HG03558 (cell line): ENCODE data around the gene CRAT.

Experiments
- ATAC-seq: cut with Tn5 transposase; IDR thresholded peaks from one replicate; pipeline ENCODE4 v1.9.1; 2021; ENCODE audit warnings: moderate number of reproducible peaks; ENCODE audit not compliant: unreplicated experiment; ENCODE audit errors: extremely low read depth

CRAT gene

DNA sequence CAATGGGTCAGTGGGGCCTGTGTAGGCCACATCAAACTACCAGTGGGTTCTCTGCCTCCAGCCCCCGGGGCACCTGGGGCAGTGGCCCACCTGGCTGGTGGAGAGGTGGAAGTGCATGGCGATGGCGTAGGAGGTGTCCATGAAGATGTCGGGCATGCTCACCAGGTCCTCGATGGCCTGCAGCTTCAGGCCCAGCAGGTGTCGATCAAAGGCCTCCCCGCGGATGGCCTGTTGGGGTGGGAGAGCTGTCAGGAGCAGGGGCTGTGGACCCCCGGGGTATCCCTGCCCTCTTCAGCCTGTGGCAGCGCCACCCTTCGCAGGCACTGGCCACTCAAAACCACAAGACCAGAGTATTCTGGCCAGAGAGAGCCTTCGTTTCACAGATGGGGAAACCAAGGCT lies 14.7 kb downstream of the CRAT start:
- ATAC-seq, result no peak

DNA sequence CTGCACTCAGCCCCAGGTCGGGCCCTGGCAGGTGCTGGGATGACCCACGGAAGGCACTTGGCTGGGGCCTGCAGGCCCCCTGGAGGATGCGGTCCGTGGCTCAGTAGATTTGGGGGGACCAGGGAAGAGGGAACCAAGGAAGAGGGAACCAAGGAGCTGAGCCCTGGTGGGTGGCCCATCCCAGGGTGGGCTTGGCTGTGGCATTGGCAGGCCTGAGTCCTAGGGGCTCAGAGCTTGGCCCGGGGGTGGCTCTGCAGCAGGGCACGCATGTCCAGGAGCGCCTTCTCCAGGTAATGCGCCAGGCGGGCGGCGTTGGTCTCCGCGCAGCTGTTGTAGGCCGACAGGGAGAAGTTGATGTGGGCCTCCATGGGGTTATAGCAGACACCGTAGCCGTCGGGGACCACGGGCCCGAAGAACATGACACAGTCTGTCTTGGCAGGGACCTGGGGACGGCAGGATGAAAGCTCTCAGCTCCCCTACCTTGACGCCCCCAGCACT lies 15.4 kb downstream of the CRAT start:
- no peak for ATAC-seq

DNA sequence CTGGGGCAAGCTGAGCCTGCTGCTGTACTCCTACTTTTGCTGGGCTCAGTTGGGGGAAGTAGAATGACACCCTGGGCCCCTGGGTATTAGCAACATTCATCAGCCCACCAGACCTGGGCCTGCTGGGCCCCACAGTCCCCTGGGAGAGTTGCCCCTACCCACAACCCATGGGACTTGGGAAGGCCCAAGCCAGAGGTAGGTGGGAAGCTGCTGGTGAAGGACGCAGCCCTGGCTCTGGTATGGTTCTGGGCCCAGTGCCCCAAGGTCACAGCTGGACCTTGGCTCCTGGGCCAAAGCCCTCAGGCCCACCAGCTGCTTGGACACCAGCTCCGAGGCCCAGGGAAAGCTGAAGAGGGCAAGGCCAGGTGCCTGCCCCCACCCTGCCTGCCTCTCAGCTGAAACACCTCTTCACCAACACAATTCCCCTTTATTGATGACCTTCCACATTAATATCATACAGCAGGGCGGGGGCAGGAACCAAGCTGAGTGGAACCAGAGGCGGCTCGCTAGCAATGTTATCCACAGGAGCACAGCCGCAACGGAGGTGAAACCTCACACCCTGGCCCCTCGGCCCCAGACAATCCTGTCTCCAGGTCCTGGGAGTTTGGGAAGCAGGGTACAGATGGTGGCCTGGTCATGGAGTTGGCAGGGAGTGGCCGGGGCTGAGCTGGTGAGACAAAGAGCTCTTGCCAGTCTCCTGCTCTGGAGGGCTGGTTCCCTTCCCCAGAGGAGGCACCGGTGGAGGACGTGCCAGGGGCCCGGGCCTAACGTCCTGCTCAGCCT lies 16.0 kb downstream of the CRAT start:
- ATAC-seq, result no peak

DNA sequence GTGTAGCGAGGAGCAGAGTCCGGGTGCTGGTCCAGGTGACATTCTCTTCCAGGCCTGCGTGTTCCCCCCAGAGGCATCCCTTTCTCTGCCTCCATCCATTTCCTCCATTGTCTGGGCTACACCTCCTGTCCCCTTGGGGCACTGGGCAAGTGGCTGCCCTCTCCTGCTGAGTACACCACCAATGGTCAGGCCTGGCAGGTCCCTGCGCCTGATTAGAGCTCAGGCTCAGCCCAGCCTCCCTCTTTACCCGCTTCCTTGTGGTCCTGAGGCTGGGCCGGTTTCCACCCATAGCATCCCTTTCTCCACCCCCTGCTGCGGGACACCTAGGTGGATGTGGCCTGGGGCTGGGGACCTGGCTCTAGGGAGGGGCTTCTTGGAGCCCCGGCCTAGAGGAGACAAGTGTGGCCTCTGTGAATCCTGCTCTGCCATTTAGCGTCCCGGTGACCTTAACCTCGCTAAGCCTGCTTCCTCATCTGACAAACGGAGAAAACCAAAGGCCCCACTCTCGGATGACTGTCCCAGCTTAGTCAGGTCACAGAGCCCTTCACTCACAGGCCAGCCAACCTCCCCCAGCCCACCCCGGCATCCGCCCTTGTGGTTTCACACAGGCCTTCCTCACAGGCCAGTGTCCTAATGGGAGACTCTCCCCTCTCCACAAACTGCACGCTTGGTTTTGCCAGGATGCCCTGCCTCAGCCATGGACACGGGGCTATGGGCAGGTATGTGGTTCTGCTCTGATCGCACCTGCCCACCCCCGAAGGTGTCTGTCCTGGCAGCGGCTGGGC lies 16.8 kb downstream of the CRAT start:
- ATAC-seq, result no peak

DNA sequence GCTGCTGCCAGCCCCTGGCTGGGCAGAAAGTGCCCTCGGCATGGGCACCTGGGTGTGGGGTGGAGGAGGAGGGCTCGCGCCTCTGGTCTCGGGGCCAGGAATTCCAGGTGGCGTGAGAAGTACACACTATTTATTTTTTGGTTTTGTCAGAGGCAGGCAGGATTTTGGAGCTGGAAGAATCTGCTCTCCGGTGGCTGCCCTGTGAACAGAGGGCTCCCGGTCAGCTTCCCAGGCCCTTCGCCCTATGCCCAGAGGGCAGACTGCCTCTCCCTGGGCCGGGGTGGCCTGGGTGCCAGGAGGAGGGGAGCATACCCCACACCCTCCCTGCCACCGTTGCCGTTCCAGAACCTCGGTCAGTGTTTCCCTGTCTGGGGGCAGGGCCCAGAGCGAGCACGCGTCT lies 21.3 kb downstream of the CRAT start:
- no peak for ATAC-seq

DNA sequence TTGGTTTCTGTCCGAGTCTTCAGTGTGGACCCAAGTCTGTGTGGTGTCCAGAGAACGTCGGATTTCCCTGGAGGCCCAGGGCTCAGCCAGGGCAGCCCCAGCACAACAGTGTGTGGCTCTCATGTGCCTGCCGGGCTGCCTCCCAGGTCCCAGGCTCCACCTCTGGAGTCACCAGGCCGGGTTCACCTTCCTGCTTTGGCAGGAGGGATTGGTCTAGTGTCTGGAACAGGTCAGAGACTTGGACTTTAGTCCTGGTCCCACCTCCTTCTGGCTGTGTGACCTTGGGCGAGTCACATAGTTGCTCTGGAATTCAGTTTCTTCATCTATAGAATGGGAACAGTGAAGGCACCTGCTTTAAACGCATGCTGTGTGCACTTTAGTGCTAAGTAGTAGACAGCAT lies 26.5 kb downstream of the CRAT start:
- ATAC-seq, result no peak

DNA sequence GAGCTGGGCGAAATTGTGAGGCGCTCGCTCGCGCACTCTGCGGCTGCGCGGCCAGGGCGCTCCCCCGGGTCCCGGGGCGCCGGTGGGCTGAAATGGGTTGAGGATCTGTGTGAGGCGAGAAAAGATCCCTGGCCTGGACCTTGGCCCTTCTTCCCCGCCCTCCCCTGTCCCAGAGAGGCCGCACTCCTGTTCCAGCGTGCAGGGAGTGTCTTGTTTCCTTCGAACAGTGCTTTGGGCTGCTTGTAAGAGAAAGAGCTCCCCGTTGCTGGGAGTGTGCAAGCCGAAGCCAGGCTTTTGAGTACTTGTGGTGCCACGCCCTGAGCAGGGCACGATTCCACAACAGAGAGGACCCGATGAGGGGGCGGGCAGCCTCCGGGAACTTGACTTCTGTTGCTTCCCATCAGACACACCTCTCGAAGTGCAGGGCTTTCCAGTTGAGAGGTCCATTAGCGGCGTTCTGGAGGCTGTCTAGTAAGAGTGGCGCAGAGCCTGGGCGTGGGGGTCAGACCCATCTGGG lies 29.1 kb downstream of the CRAT start:
- no peak for ATAC-seq

DNA sequence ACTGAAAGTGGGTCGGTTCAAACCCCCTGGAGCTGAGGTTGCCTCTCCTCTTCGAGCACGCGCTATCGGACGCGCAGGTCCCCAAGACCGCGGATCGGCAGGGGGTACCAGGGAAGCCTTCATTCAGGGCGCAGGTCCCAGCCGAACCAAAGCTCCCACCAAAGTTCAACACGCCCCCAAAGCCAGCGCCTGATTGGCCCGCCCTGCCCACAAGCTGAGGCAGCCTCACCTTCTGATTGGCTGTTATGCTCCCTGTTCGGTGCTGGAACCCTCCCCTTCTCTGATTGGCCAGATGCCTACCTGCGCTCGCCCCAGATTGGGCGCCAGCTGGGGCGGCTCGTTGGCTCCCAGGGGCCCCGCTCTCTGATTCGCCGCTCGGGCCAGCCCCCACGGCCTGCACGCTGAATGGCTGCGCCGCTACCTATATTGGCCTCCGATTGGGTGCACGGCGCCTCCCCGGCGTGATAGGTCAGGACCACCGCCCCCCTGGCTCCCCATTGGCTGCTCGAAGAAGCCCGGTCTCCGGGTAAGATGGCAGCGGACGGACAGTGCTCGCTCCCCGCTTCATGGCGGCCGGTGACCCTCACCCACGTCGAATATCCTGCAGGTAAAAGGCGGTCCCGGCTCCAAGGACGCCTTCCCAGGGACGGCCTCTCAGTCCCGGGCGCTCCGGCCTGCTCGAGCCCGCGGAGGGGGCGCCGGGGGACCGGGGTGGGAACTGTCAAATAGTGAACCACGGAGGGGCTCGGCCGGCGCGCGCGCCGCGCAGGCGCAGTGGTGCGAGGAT lies 29.8 kb downstream of the CRAT start, which contains the start of gene DOLPP1:
Gene DOLPP1, plus strand, starts transcription at position 511 of the 787 bp plus-strand sequence. Its CDS starts 21 bp downstream, at position 532.
- ATAC-seq, result peak; percentile 73

DNA sequence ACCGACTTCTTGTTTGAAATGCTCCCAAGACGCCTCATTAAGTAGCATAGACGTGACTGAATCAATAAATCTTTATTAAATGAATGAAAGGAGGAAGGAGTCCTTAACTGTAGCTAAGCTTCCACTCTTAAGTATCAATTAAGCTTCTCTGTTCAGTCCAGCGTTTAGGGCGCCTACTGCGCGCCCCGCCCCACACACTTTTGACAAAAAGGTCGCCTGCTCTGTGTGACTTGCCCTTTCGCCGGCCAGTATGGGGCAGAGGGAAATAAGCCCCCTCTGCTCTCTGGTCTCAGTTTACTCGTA lies 30.3 kb downstream of the CRAT start:
- no peak for ATAC-seq

DNA sequence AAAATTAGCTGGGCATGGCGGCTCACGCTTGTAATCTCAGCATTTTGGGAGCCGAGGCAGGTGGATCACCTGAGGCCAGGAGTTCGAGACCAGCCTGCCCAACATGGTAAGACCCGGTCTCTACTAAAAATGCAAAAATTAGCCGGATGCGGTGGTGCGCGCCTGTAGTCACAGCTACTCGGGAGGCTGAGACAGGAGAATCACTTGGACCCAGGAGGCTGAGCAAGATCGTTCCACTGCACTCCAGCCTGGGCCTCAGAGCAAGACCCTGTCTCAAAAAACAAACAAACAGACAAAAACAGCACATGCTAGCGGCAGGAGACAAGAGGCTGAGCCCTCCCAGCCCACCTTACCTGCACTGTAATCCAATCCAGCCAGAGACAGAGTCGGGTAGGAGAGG lies 30.8 kb downstream of the CRAT start:
- no peak for ATAC-seq

DNA sequence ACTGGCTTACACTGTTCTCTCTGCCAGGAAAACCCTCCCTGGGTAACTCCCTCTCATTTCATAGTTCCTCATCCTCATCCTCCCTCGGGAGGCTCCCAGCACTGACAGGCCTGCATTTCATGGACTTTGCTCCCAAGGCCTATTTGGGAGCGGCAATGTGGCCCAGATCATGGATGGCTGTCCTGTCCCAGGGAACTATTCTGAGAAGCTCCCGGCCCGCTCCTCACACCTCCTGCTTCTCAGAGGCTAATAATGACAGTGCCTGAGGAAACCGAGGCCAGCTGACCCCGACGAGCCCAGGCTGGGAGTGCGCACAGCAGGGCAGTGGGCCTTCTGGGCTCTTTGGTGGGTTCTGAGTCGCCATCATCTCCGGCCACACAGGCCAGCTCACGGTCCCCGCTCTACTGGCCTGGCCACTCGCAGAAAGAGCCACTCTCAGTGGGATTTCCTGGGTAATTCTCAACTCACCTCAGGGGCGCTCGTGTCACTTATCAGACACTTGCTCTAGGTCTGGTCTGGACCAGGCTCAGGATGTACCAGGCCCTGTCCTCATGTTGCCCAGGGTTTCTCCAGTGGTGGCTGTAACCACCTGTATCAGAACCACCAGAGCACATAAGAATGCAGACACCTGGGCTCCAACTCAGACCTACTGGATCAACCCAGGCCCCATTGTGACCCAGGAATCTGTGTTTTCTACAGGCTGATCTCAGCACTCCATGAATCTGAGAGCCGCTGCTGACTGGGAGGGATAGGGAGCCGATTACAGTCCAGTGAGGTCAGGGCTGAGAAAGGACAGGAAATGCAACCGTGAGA lies 31.7 kb downstream of the CRAT start:
- ATAC-seq, result no peak

DNA sequence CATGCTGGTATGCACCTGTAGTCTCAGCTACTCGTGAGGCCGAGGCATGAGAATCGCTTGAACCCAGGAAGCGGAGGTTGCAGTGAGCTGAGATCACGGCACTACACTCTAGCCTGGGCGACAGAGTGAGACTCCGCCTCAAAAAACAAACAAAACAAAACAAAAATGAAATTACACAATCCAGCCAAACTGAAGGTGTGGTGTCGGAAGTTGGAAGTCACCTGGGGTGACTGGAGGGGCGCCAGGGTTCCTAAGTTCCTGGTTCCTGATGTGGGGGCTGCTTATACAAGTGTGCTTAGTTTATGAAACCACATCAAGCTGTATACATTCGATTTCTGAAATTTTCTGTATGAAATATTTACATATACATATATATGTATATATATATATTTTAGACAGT lies 33.4 kb downstream of the CRAT start:
- no peak for ATAC-seq

DNA sequence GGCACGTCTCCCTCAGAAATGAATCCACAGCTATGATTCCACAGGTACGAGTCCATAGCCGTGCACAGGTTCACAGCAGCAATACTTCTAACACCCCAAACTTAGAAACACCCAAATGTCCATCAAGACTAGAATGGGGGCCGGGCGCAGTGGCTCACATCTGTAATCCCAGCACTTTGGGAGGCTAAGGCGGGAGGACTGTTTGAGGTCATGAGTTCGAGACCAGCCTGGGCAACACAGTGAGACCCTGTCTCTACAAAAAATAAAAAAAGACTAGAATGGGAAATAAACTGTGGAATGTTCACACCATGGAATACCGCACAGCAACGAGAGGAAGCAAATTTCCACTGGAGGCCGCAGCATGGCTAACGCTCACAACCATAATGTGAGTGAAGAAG lies 34.0 kb downstream of the CRAT start:
- ATAC-seq, result no peak

DNA sequence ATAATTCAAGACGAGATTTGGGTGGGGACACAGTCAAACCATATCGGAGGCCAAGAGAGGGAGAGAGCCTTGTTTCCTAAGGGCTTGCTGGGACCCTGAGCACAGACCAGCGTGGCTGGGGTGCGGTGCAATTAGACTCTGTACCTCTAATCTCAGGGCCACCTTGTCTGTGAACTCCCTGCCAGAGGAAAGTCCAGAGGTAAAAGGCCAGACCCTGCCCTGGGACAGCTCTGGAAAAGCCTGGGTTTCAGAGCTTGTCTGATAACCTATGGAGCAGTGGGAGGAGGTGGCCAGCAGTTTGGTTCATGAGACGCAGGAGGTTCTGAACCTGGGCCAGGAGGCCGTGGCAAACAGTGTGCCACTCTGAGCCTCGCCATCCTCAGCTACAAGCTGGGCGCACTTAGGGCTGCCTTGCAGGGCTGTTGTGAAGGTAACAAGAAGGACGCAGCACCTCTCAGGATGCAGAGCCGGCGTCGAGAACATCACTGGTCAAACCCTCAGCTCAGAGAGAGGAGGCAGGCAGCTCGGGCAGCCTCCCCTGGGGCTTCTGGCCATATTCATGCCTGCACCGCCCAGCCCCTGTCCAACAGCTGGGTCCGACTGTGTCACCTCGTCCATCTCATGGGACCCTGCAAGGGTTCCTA lies 34.5 kb downstream of the CRAT start:
- no peak for ATAC-seq

DNA sequence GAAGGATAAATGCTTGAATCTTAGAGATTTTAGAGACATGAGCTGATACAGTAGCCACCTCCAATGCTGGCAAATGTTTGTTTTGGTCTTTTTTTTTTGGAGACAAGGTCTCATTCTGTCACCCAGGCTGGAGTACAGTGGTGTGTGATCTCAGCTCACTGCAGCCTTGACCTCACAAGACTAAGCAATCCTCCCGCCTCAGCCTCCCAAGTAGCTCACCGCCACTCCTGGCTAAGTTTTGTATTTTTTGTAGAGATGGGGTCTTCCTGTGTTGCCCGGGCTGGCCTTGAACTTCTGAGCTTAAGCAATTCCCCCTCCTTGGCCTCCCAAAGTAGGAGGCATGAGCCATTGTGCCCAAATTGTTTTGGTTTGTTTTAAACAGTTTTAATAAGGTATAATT lies 36.5 kb downstream of the CRAT start:
- ATAC-seq, result no peak

DNA sequence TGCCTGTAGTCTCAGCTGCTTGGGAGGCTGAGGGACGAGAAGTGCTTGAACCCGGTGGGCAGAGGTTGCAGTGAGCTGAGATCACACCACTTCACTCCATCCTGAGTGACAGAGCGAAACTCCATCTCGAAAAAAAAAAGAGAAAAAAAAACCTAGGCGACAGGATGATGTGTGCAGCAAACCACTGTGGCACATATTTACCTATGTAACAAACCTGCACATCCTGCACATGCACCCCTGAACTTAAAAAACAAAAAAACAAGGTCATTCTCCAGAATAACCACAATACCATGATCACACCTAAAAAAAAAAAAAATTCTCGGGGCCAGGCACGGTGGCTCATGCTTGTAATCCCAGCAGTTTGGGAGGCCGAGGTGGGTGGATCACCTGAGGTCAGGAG lies 37.2 kb downstream of the CRAT start:
- no peak for ATAC-seq

DNA sequence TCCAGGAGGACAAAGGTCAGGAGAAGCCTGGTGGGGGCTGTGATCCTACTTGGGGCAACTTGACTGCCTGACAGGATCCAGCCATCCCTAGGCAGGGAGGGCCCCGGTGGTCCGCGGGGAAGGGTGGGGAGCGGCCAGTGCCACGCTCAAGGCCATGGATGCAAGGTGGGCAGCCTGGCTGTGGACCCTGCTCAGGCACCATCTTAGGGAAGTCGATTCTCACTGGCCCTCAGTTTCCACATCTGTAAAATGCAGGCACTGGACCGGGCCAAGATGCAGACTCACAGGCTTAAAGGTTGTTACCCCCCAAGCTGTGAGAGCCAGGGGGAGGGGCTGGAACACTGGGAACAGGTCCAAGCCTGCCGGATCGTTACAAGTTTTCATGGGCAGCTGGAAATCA lies 38.4 kb downstream of the CRAT start:
- ATAC-seq, result no peak

DNA sequence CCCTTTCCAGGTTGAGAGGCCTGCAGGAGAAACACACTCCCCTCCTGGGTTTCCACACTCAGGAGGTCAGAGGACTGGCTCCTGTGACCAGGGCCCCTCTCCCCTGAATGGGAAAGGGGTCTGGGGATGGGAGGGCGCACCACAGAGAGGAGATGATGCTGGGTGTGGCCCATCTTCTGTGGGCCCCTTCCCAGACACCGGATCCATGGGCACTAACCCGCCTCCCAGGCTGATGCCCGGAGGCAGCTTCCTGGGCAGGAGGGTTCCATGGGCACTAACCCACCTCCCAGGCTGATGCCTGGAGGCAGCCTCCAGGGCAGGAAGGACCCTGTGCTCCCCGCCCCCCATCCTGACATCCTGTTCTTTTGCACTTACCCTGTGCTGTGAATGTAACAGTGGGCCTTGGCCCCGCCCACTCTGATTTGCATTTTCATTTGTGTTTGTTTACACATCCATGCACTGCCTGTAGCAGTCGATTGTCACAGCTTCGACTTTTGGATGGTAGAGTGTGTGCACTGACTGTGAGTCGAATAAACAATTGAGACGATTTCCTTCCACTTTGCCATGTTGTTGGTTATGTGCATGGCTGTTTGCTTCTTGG lies 39.0 kb downstream of the CRAT start:
- ATAC-seq, result no peak
